HG03469 (cell line): ENCODE results near the gene DGCR6.
"Not testable (repeated sequence)": the region's sequence is repeated elsewhere in the genome, so short reads cannot be mapped to it uniquely, and the experiment has no call there.

ENCODE experiments used
- ATAC-seq: cut with Tn5 transposase; IDR thresholded peaks from one replicate; pipeline ENCODE4 v1.9.1; 2021; ENCODE audit warnings: mild to moderate bottlenecking, moderate library complexity, moderate number of reproducible peaks; ENCODE audit not compliant: unreplicated experiment

DGCR6 gene

DNA sequence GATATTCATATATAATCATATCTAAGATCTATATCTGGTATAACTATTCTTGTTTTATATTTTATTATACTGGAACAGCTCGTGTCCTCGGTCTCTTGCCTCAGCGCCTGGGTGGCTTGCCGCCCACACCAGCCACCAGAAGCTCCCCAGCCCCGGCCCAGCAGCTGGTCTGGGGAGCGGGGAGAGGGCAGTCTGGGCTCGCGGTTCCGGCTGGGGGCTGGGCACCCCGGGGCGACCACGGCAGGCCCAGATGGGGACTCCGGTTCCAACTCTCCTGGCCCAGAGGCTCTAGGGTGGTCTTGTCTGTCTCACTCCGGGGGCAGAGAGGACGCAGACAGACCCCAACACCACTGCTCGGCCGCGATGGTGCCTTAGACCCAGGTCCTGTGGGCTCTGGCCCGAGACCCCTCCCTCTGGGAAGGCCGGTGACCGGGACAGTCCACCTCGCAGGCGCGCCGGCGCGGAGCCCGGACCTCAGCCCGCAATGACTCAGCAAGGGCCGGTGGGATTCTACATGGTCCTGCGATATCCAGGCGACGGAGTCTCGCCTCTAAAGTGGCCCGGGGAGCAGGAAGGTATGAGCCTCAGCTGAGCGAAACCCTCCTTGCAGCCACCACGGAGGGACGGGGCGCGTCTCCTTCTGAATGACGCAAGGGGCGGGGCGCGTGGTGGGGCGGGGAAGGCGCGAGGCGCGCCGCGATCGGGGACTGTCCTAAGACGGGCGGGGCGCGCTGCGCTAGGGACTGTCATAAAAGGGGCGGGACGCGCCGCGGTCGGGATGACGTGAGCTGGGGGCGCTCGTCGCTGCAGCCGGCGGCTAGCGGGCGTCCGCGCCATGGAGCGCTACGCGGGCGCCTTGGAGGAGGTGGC is at the start of gene DGCR6:
DGCR6 (plus strand) TSS at position 781 of the 870 bp plus-strand sequence; CDS start at position 836, 55 bp downstream.
- ATAC-seq = peak; percentile 77

DNA sequence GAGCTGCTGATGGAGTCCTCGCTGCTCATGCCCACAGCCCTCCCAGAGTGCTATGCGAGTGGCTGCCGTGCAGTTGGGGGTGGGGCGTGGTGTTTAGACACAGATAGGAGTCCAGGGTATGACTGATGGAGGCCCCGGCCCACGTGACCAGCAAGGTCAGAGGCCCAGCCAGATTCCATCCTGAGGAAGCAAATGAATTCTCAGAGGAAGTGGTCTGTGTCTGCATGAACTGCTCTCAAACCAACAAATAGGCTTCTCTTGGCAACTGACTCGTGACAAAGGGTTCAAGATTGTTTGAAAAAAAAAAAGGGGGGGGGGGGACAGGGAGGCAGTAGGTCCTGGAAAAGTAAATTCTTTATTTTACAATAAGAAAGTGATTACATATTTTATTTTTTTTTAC is 46.8 kb upstream of the DGCR6 start:
- ATAC-seq = not testable (repeated sequence)

DNA sequence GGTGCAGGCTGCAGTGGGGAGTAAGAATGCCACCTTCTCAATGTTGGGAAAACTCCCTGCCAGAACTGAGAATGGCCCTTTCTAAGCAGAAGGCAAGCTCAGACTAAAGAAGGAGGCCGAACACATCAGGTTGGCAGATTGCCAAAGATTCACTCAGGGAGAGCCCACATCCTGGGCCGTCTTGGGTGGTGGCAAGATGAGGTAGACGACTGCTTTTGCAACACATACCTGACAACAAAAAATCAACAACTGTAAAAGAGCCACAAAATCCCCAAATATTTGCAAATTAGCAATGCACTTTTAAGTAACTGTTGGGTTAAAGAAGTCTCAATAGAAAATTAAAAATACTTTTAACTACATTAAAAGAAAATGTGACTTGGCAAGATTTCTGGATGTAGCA is 24.9 kb upstream of the DGCR6 start:
- ATAC-seq = not testable (repeated sequence)

DNA sequence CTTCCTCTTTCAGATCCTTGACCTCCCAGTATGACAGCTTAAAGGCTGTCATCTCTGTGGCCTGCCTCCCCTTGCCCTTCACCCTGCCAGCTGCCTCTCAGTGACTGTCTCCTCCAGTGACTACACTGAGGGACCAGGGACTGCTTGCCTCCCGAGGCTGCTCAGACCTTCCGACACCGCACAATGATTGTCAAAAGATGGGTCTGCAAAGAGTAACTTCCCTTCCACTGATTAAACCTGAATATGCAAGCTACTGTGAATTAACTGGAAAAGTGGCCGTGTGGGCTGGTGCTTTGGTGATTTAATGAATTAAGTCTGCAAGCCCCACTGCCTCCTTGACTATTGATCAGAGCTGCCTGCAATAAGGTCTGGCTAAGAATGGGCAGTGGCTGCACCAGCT is 21.7 kb upstream of the DGCR6 start:
- not testable (repeated sequence) for ATAC-seq

DNA sequence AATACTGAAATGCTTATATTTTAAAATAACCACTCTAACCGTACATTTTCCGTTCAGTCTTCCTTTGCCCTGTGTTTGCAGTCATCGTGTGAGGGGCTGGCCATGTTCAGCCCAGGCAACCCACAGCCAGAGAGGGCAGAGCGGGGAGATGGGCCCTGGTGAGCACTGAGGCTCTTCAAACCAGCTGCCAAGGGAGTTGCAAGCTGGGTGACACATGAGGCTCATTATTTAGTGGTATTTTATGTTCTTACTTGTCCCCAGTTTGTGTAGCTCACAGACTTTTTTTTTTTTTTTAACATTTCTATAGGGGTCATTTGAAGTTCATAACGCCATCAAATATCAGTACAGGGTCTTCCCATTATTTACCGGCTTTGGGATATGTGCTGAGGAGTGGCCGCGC is 18.0 kb upstream of the DGCR6 start:
- ATAC-seq = no peak

DNA sequence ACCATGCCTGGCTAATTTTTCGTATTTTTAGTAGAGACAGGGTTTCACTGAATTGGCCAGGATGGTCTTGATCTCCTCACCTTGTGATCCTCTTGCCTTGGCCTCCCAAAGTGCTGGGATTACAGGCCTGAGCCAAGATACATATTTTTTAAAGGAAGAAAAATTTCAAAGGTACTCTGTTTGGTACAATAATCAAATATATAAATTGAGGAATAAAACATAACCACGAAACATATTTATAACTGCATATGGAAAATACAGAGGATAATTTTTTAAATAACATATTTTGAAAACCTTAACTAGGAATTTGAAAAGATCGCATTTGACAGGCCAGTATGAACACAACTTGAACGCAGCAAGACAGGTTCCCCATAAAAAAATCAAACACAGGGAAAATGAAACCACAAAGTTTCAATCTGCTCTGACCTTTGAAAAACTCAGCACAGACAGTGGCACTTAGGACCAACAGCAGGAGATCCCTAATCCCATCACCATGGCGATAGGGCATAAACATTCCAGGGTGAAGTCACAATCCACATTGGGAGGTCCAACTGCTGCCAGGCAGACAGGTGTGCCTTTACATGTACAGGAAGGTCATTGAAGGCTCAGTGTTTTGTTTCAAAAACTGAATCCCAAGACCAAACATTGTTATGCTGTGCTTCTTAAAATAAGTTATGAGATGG is 15.5 kb upstream of the DGCR6 start:
- ATAC-seq = not testable (repeated sequence)

DNA sequence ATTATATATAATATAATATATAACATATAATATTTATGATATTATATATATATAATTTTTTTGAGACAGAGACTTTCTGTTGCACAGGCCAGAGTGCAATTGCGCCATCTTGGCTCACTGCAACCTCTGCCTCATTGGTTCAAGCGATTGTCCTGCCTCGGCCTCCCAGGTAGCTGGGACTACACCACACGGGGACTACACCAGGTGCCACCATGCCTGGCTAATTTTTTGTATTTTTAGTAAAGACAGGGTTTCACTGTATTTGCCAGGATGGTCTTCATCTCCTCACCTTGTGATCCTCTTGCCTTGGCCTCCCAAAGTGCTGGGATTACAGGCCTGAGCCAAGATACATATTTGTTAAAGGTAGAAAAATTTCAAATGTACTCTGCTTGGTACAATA is 12.3 kb upstream of the DGCR6 start:
- not testable (repeated sequence) for ATAC-seq

DNA sequence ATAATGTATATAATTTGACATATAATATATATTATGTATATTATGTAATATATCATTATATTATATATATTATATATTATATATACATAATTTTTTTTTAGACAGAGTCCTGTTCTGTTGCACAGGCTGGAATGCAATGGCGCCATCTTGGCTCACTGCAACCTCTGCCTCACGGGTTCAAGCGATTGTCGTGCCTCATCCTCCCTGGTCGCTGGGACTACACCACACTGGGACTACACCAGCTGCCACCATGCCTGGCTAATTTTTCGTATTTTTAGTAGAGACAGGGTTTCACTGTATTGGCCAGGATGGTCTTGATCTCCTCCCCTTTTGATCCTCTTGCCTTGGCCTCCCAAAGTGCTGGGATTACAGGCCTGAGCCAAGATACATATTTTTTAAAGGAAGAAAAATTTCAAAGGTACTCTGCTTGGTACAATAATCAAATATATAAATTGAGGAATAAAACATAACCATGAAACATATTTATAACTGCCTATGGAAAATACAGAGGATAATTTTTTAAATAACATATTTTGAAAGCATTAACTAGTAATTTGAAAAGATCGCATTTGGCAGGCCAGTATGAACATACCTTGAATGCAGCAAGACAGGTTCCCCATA is 10.0 kb upstream of the DGCR6 start:
- not testable (repeated sequence) for ATAC-seq

DNA sequence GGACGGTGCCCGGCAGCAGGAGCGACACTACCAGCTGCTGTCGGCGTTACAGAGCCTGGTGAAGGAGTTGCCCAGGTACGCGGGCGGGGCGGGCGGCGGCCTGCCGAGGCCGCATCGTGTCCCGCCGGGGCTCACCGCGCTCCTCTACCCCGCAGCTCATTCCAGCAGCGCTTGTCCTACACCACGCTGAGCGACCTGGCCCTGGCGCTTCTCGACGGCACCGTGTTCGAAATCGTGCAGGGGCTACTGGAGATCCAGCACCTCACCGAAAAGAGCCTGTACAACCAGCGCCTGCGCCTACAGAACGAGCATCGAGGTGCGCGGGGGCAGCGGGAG is 258 bp downstream of the DGCR6 start:
- not testable (repeated sequence) for ATAC-seq

DNA sequence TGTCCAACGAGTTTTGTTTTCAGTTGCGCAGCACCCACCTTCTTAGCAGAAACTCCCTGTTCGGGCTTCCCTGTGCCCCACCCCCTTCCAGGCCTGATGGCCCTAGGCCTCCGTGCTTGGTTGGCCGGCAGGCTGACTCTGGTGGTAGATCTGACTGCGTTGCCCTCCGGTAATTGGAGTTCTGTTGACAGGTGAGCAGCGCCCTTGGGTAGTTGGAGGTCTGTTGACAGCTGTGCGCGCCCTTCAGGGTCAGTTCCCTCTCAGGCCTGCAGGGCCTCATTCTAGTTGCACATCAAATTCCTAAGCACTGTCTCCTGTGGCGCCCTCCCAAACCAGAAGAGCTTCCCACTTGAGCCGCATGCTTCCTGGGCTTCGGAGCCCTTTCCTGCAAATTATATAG is 776 bp downstream of the DGCR6 start:
- ATAC-seq = no peak

DNA sequence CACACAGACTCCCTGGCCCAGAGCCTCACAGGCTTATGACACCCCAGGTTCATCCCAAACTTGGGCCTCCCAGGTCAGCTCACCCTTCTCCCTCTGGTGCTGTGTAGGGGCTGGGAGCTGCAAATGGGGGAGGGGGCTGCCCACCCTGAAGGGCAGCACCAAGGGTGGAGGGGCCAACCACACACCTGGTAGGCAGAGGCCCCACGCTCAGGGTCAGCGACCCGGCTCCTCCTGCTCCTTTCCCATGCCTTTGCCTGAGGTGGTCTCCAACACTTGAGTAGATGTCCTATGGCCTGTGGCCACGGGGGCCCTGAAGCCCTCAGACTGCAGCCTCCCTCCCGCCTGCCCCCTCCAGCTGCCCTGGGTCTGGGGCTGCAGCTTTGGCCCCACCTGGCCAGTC is 3.4 kb downstream of the DGCR6 start:
- ATAC-seq = no peak

DNA sequence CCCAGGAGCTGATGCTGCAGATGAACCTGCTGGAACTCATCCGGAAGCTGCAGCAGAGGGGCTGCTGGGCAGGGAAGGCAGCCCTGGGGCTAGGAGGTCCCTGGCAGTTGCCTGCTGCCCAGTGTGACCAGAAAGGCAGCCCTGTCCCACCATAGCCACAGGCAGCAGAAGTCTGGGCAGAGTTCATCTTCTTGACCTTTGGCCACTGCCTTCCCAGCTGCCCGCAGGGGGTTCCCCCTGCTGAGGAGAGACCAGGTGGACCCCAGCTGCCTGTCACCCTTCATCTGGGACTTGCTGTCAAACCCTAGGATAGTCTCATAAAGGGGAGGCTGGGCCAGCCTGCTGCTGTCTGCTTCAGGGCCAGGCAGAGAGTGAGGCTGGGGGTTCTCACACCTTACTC is 5.4 kb downstream of the DGCR6 start:
- ATAC-seq = not testable (repeated sequence)

DNA sequence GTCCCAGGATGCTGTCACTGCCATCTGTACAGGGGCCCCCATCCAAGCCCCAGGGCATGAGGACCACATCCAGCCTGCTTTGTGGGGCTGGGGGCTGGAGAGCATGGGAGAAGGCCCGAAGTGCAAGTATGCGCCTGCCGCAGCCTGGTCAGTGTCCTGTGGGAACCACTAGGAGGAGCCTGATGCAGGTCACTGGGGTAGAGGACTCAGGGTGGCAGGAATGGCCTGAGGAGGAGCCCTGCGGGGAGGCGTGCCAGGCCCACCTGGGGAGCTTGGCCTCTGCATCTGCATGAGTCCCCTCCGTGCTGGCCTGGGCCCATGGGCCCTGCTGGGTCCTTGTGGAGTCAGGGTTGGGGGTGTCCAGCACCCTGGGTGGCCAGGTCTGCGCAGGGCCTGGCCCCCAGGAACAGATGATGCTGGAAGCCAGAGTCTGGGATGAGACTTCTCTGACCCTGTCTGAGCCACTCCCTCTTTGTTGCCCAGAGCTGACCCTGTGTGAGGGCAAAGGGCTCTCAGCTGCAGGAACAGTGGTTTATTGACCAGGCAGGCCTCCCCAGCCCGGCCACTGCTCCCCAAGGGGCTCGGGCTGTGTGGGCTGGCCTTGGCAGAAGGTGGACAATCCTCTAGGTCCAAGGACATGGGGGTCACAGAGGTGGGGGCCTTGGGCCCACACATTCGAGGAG is 6.3 kb downstream of the DGCR6 start:
- not testable (repeated sequence) for ATAC-seq

DNA sequence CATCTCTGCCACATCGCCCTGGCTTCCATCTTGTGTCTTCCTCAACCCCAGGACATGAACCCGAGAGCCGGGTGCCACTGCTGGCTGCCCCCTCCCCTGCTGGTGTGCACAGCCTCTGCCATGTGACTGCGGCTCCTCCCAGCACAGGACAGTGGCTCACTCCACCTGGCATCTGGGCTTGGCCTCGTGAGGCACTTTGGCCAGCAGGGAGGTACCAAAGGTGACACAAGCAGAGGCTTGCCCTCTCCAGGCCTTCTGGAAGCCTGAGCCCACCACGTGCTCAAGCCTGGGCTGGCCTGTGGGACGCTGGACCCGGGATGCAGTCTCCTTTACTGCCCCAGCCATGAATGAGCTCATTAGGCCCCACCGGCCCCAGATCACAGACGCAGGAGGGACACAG is 8.4 kb downstream of the DGCR6 start:
- ATAC-seq = not testable (repeated sequence)

DNA sequence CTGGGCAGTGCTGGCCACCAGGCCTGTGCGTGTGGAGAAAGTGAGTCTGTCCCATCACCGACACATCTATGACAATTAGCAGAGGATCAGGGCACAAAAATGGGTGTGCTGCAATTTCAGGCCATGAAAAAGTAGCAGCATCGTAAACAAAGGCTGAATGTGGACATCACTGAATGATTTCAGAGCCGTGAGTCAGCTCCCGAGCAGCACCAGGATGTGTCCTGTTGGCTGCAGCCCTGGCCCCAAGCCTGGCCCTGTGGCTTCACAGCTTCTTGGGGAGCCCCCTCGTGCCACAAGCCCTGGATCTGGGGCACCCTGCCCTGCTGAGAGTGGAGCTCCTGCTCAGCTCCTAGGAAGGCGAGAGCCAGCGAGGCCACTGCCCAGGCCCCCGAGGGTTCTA is 9.4 kb downstream of the DGCR6 start:
- not testable (repeated sequence) for ATAC-seq

DNA sequence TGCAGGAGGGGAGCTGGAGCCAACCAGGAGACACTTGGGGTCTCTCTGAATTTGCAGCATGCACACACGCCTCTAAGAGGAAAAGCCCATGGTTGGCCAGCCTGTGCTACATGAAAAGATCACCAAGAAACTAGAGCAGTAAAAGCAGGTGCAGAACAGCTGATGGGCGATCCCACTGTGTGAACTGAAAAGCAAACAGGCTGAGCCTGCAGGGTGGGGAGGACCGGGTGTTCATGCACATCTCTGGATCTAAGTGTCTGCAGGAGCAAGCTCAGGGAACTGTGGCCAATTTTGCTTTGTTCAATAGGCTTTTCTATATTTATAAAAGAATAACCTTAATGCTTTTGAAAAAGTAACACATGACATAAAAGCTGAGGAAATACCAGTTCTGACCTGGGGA is 11.7 kb downstream of the DGCR6 start:
- not testable (repeated sequence) for ATAC-seq

DNA sequence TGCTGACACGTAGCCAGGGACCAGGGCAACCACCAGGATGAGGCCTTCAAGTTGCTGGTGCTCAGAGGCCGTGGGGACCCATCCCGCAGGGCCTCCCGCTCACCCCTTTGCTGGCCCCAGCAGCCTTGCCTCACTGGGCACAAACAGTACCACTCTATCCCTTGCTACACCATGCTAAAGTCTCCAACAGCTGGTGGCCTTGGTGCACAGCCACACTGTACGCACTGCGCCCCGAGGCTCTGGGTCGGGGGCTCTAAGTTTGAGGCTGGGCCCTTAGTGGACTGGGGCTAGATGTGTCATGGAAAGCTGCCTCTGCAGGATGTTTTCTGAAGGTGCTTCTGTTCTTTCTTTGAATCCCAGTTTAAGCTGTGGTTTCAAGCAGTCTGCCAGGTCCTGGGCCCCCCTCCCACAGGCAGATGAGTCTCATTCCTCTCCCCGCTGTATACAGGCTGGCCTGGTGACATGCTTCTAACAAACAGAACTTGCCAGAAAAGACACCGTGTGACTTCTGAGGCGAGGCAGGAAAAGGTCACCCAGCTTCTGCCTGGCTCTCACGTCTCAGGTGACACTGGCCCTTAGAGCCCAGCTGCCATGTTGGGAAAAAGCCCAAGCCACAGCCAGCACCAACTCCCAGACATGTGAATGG is 14.3 kb downstream of the DGCR6 start:
- not testable (repeated sequence) for ATAC-seq

DNA sequence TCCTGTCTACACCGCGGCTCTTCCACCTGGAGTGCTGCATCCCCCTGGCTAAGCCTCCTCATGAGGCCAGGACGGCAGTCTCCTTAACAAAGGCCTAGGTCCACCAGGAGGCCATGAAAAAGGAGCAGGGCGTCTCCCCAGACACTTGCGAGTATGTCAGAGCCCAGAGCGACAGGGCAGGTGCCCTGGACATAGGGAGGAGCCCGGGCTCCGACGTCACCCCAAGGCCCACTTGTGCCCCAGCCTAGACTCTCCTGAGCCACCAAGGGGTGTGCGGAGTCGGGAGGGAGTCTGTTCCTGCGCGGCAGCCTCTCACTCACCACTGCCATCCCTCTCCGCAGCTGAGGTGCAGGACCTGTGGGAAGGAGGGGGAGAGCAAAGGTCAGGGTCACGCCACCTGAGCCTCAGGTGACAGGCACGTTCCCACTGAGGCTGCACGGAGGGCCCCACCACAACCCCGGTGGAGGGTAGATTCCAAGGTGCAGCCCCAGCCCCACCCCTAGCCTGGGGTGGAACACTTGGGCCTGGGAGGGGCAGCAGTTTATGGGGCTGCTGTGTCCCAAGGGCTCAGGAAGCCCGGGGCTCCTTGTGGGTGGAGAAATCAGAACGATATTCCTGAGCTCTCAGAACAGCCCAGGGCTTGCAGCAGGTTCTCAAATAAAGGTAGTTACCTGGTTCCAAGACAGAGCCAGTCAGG is 19.4 kb downstream of the DGCR6 start:
- ATAC-seq = no peak

DNA sequence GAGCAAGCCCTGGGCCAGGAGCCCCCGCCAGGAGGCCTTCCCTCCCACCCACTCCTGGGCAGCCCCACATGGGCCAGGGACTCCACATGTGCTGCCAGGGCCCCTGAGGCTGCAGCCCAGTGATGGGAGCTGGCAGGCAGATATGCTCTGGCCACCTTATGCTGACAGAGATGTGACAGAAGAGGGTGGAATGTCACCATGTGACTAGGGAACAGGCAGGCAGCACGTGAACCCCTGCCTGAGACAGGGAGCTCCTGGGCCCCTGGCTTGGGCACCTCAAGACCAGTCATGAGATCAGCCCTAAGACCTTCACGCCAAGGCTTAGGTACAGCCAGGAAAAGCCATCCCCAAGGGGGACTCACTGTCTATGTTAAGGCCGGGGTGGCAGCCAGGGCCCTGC is 20.9 kb downstream of the DGCR6 start:
- no peak for ATAC-seq

DNA sequence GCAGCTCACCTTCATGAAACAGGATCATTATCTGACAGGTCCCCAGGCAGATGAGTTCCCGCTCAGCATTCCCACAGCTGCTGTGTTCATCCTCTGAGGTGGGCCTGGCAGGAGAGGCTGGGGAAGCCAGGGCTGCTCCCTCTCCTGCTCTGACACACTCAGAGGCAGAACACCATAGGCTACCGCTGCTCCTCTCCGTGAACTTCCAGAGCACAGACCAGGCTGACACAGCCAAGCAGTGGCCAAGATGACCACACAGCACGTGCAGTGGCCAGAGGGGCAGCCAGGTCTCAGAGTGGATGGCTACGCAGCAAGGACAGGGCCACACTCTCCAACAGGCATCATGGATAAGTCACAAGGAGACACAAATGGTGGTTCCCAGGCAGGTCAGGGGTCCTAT is 21.5 kb downstream of the DGCR6 start:
- ATAC-seq = no peak
